Measurements from ENCODE around the gene NEB.

GRCh38 chr2:151627353-151627752, 106.9 kb downstream of the NEB start:
- TF ChIP-seq CTCF (conservative IDR thresholded peaks at IDR 0.05; ENCODE audit: low read depth, low read length): no peak
- no peak for TF ChIP-seq POLR2A (IDR thresholded peaks at IDR 0.05; ENCODE audit: low read depth, low read length)
- no peak for TF ChIP-seq RFX5 (IDR thresholded peaks at IDR 0.05; ENCODE audit: low read depth, low read length)
- TF ChIP-seq USF2 (IDR thresholded peaks at IDR 0.05; ENCODE audit: low read depth, low read length): no peak
- no peak for TF ChIP-seq RCOR1 (IDR thresholded peaks at IDR 0.05; ENCODE audit: insufficient replicate concordance, low read length)

Data from IMR-90 (cell line).